ENCODE measurements around the gene KDM7A.
"Not testable (repeated sequence)": the region's sequence is repeated elsewhere in the genome, so short reads cannot be mapped to it uniquely, and the experiment has no call there.

Gene KDM7A

DNA sequence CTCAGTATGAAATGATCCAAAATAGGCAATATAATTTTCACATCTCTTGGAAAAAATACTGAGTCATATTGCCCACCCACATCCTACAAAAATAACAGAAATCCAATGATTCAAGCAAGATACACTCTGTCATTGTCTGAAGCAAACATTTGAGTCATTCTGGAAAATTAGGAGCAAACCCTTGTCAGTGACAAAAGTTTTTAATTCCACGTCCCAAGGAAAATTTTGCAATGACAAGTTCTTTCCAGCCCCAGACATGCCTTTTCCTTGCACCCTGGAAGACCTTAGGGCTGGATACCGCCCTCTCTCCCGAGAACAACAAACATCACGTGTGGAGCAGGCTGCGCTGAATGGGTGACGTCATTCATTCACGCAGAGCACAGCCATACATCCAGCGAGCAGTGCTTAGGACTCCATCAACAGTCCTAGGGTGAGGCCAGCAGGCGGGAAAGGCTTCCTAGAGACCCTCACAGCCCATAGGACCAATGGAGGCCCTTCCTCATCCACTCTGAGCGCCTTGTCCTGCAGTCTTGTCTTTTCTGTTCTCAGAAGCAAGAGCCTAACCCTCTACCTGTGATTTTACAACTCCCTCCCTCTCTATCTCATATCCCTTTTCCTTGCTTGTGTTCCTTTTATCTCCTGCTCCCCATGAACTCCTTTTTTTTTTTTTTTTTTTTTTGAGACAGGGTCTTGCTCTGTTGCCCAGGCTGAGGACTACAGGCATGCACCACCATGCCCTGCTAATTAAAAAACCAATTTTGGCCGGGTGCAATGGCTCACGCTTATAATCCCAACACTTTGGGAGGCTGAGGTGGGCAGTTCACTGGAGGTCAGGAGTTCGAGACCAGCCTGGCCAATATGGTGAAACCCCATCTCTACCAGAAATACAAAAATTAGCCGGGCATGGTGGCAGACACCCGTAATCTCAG, 23.5 kb upstream of the KDM7A start:
- no peak for DNase-seq

DNA sequence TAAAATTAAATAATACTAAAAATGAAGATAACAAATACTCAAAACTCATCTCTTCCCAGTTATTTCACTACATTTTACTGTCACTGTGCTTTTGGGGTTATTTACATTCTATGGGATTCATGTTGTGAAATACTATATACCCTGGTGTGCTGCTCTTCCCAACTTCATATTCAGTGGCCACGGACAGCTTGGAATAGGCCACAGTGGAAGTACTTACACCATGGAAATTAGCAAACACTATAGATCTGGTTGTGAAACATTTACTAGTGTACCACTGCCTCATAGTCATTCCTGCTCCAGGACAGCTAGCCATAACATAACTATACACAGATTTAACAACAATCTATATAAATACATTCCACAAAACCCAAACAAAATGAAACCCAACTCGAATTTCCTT, 21.2 kb upstream of the KDM7A start:
- no peak for DNase-seq

DNA sequence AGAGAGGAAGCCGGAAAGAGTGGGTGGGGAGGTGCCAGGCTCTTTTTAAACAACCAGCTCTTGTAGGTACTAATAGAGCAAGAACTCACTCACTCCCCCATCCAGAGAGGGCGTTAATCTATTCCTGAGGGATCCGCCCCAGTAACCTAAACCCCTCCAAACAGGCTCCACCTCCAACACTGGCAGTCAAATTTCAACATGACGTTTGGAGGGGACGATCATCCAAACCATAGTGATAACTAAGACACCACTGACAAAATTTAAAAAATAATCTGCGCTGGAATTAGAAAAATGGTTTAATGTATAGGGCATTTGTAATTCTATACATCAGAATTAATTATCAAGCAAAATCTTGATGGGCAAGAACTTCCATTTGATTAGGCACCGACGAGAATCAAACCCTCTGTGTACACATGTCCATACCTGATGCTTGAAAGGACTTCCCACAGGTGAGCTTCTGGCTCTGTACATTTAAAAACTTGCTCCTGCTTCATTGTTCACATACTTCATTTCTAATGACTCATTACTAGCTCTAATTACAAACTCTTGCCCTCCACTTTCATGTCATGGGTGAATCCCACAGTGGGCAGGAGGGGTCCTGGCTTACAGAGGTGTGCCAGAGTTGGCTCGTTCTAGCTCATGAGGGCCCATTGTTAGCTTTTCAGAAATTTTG, 20.6 kb upstream of the KDM7A start:
- DNase-seq, result no peak

DNA sequence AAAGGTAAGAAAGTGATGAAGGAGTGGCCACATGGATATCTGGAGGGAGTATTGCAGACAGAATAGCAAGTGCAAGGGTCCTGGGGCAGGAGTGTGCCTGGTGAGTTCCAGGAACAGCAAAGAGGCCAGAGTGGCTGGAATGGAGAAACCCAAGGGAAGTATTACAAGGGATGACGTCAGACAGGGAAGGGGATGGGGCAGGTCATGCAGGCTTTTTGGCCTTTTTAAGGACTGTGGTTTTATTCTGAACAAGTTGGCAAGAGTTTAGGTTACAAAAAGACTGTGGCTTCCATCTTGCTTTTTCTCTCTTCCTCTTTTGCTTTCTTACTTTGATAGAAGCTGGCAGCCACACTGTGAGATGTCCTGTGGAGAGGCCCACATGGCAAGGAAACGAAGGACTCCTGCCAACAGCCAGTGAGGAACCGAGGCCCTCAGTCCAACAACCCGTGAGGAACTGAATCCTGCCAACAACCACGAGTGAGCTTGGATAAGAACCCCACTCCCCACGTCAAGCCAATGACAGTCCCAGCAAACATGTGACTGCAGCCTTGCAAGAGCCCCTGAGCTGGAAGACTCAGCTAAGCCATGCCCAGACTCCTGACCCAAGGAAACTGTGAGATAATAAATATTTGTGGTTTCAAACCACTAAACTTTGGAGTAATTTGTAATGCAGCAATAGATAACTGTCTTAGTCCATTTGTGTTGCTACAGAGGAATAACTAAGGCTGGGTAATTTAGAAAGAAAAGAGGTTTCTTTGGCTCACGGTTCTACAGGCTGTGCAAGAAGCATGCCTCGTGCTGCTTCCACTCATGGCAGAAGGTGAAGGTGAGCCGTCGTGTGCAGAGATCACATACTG, 19.8 kb upstream of the KDM7A start:
- DNase-seq, result no peak

DNA sequence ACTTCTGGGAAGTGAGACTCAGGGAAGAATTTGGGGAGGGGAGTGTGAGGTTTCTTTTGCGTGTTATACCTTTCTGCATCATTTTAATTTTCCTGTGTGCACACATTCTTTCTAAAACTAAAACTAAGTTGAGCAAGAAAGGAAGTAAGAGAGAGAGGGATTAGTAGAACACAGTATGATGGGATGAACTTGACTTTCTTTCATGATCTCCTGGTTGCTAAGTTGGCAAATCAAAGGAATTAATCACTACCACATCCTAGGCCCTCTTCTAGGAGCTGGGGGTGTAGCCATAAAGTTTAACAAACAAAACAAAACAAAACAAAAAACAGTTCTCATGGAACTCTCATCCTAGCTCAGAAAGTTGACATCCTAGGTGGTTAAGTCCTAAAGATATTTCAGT, 19.1 kb upstream of the KDM7A start:
- no peak for DNase-seq

DNA sequence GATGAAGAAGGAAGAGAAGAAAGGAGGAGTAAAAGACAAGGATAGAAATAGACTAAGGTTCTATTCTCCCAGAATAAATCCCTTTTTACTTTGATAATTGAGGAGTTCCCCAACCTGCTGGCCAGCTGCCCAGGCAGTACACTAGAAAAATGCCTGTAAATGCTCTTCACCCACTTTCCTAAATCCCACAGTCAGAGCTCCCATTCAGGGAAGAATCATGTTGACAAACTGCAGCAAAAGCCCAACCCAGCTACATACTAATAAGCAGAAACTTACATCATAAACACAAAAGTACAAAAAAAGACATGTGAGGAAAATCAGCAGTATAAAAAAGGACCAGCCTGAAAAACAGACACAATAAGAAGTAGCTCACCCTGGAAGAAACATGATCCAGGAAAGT, 15.8 kb upstream of the KDM7A start:
- DNase-seq, result no peak

DNA sequence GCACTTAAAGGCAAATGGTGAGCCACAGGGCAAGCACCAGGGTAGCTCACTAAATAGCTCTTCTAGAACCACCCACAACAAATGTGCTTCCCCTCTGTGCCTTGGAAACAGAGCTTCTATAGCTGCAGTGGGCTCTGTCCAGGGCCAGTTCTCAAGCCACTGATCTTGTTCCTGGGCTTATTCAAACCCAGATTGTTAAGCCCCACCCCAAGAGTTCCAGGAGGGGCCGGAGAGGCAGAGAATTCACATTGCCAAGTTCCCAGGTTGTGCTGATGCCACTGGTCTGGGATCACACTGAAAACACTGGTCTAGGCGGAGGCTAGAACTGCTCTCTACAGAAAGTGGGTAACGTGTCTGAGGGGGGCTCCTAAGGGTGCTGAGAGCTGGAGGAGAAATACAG, 15.4 kb upstream of the KDM7A start:
- DNase-seq, result no peak

DNA sequence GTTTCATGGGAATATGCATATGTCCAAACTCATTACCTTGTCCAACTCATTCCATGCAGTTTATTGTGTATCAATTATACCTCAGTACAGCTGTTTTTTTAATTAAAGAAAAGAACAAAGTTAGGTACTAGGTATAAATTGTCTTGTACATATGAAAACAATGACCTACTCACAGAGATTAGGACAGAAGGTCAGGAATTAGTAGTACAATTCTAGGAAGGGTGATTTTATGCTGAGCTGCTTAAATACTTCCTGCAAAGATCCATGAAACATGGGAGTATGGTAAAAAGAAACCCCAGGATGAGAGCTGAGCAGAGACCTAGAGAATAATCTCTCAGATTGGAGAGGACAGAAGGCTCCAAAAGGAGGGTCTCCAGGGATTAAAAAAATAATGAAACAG, 13.8 kb upstream of the KDM7A start:
- DNase-seq, result no peak

DNA sequence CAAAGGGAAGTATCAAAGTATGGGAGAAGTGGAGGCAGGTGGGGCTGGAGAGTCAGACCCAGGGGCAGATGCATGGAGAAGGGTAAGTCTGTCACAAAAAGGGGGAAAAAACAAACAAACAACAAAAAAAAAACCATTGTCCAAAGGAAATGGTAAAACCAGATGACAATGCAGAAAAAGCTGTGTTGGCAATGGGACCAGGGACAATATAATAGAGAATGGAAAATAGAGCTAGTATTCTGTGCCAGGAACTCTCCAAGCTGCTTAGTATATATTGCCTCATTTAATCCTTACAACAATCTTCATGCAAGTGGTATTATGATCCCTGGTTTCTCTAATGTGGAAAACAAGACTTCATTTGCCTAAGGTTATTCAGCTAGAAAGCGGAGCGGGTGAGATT, 13.1 kb upstream of the KDM7A start:
- no peak for DNase-seq

DNA sequence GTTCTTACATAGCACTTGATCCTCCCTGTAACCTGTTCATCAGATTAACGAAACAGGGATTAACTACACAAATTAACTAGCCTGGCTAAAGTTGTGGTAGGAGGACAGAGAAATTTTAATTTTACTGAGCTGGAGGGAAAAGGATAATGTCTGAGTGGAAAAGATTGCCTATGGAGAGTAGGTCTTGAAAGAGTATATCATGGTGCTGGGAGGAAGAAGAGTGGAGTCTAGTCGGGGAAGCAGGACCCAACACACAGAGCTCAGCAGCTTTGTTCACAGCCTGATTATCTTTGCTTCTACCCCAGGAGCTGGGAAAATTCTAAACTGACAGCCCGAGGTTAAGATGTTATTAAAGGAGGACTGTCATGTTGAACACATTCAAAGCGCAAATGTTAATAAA, 6.1 kb upstream of the KDM7A start:
- no peak for DNase-seq

DNA sequence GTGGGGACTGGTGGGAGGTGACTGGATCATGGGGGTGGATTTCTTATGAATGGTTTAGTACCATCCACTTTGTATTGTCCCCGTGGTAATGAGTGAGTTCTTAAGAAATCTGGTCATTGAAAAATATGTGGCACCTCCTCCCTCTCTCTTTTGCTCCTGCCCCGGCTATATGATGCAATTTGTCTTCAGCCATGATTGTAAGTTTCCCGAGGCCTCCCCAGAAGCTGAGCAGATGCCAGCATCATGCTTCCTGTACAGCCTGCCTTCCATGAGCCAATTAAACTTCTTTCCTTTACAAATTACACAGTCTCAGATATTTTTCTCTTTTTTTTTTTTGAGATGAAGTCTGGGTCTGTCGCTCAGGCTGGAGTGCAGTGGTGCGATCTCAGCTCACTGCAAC, 2.6 kb upstream of the KDM7A start:
- no peak for DNase-seq

DNA sequence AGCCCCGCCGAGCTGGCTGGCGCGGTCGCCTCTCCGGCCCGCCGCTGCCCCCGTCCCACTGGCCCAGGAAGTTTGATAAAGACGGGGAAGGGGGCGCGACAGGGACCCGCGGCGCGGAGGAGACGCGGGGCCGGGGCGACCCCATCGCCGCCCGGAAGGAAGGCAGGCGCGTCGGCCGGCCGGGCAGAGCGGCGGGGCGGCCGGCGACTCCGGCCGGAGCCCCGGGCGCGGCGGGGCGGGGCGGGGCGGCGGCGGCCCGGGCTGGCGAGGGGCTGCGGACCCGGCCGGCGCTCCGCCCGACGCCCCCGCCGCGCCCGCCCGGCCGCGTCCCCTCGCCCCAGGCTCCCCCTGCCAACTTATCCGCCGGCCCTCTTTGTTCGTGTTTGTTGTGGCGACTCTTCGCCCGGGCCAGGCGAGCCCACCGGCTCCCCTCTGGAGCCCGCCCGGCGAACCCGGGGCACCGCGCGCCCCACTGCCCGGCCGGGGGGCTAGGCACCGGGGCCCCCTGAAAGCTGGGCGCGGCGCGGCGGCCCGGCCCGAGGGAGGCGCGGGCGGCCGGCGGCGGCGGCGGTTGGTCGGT, 571 bp downstream of the KDM7A start:
- DNase-seq, result no peak

DNA sequence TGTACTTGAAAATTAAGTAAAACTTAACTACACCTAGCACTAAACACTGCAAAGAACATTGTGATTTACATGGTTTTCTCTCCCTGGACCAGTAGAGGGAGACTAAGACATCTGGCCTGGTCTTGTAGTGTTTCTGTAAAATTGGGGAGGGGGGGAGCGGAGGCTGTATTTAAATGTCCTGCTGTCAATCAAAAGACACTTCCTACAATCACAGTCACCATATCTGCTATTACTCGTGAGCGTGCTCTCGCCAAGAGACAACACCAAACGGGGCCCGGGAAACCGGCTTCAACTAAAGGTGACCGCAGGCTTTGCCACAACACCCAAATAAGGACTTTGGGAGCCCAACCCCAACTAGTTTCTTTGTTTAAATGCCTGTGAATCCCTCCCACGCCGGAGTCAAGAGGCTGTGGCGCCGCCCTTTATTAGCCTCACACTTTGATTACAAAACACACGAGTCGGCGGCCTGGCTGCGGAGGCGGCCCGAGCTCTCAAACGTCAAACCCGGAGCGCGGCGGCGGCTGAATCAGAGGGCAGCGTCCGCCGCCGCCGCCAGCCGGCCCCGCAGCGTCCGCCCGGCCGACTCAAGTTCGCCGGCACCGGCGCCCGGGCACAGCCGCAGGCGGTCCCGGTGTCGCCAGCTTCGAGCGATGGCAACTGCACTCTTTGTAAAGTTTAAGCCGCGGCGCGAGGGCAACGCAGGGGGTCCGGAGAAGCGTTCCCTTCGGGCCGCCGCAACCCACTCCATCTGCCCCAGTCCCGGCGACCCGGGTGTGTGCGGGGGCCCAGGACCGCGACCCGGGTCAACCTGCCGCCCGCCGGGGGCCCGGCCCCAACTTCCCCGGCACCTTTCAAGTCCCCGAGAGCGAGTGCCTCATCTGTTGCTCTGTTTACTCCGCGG, 1.3 kb downstream of the KDM7A start:
- DNase-seq, result peak; percentile 96

DNA sequence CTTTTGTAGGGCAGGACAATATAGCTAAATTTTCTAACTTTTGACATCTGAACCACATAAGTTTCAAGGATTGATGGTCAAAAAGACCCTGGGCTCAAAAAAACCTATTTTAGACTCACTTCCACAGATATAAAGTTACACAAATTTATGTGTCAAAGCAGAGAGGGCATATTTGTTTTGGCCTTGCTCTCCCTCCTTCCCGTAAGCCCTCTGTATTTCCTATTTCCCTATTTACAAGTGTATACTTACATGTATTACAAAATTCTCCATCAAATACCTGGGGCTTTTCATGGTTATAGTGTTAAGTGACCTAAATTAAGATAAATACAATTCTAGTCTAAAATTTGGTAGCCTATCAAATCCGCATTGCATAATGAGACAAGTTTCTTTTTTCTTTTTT, 2.6 kb downstream of the KDM7A start:
- no peak for DNase-seq

DNA sequence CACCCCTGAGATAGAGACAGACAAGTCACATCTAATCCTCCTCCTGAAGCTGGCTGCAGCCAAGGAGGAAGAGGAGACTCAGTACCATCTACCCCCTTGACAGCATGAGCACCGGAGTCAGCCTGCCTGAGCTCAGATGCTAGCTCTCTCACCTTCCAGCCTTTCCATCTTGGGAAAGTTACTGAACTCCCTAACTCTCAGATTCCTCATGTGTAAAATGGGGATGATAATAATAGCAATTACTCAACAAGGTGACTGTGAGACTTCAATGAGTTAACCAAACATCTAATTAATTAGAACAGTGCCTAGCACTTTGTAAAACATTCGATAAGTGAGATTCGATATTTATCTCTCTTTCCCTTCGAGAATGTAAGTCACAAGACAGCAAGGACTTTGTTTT, 6.4 kb downstream of the KDM7A start:
- DNase-seq, result no peak

DNA sequence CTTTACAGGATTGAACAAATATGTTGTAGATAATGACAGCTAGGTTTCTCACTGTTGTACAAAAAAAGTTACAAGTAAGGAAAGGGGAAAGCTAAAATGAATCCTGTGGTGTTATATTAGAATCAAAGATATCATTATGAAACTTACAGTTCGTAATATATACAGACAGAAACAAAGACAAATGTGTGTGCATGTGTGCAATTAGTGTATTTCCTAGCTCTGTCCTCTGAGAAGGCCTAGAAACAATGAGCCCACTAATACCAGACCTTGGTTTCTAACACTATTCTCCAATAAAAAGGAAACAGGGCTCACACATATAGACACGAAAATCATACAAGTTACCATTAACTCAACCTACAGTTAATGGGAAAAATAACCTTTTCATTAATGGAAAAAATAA, 8.0 kb downstream of the KDM7A start:
- no peak for DNase-seq

DNA sequence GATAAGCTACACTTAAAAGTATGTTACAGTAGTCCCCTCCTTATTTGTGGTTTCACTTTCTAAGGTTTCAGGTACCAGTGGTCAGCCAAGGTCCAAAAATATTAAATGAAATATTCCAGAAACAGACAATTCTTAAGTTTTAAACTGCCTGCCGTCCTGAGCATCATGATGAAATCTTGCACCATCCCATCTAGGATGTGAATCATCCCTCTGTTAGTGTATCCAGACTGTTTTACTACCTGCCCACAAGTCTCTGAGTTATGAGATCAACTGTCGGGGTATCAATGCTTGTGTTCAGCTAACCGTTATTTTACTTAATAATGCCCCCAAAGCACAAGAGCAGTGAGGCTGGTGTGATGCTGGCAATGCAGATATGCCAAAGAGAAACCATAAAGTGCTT, 11.4 kb downstream of the KDM7A start:
- no peak for DNase-seq

DNA sequence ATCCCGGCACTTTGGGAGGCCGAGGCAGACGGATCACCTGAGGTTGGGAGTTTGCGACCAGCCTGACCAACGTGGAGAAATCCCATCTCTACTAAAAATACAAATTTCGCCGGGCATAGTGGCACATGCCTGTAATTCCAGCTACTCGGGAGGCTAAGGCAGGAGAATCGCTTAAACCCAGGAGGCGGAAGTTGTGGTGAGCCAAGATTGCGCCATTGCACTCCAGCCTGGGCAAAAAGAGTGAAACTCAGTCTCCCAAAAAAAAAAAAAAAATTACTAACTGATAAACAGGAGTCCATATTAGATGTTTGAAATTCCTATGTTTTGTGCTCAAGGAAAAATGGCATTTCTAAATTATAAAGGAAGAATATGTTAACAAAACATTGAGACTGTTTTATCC, 14.7 kb downstream of the KDM7A start:
- not testable (repeated sequence) for DNase-seq

DNA sequence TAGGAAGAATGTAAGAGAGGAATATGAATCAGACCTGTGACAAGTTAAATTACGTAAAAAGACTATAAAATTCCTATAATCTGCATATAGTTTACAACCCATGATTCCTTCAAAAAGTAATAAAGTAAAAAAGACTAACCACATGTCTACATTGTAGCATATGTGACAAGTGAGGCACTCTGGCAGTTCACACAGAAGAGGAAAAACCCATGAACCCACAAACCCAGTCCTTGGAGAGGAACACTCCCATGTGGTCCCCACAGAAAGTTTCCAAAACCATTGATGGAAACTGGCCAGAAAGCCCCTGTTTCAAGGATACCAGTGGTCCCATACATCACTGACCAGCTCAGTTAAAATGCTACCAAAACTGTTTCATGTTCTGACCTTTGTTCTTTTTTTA, 15.7 kb downstream of the KDM7A start:
- no peak for DNase-seq

DNA sequence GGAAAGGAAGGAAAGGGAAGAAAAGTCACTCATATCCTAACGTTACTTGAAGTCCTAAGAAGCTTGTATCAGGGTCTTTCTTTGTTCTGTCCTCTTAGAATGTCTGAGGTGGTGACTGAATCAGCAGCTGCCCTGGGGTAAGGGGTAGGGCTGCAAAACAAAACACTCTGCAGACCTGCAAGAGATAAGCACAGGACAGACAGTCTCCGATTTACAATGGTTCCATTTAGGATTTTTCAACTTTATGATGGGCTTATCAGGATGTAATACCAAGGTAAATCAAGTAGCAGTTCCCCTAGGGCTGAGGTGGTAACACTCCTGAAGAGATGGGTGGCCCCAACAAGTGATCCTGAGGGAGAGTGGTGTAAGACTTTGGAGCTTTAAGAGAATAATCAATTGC, 16.5 kb downstream of the KDM7A start:
- DNase-seq, result no peak

DNA sequence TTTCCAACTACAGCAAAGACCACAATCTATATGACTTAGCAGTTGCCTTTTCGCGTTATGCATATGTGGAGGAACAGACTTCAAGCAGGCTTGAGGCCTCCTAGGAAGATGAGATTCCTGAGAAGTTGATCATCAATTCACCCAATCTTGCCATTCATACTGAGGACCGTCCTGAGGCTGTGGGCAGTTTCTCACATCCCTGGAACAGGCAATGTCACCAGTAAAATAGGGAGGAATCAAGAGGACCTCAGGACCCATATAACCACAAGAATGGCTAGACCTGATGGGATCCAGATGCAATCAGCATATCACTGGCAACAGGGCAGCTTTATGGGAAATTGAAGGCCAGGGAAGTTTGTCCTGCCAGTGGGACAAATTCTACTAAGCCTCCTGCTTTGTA, 17.3 kb downstream of the KDM7A start:
- no peak for DNase-seq

DNA sequence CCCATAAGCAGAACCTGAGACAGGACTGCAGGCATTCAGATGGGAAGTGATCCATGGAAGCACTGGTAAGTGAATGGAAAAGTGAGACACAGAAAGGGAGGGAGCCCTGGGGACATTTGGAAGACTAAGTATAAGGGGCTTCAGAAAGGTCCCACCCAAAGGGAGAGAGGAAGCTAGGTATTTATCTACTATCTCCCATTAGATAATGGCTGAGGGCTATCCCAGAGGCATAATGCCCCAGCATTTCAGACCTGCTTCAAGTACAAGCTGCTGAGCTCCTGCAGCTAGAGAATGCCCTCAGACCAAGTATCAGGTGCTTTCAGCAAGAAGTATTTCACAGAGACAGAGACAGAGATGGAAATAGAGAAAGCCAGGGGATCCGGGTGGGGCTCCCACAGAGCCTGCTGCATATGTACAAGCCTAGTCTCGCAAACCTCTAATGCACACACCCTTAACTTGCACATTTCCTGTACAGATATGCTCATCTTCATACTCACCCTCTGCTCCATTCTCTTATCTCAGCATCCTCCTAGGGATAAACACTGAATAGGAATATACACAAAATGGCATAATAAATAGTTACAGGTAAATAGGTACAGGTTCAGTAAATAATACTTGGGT, 20.2 kb downstream of the KDM7A start:
- no peak for DNase-seq
